K562 (cell line): ENCODE data around the gene ATXN2L. TPM values are rescaled to one million over a fixed set of nuclear protein-coding genes. Genes with fewer than 3 reads are reported as not detected.

Experiments
- AFF1 ChIP-seq, 2 experiments: fragments of 450-650 bp; IDR thresholded peaks; 2 replicates each; pipeline ENCODE4 v1.6.1; 2018; ENCODE audit warnings: mild to moderate bottlenecking in 2 of 2, low read depth in 1 of 2; ENCODE audit not compliant: partially characterized antibody in 2 of 2
- ETS2 ChIP-seq: IDR thresholded peaks from 2 replicates; pipeline ENCODE4 v1.6.1; 2016; ENCODE audit warnings: borderline replicate concordance, missing genetic modification characterization, mild to moderate bottlenecking, moderate library complexity, missing compliant biosample characterization; ENCODE audit not compliant: poor library complexity, severe bottlenecking
- GMEB1 ChIP-seq: fragments of 250-450 bp; sonication (Bioruptor Pico); IDR thresholded peaks from 2 replicates; pipeline ENCODE4 v1.4.0; 2020; ENCODE audit warnings: mild to moderate bottlenecking
- HDGF ChIP-seq: fragments of 450-650 bp; IDR thresholded peaks from 2 replicates; pipeline ENCODE4 v1.6.1; 2016
- KHSRP ChIP-seq: fragments of 450-650 bp; IDR thresholded peaks from 2 replicates; pipeline ENCODE4 v1.6.1; 2017
- NCOA1 ChIP-seq: fragments of 450-650 bp; IDR thresholded peaks from 2 replicates; pipeline ENCODE4 v1.6.1; 2016; ENCODE audit warnings: low read depth
- PTBP1 ChIP-seq: fragments of 200-400 bp; formaldehyde crosslinking; IDR thresholded peaks from 2 replicates; pipeline ENCODE4 v1.6.1; 2017; ENCODE audit warnings: low read depth, low read length
- TFAM ChIP-seq: fragments of 250-450 bp; sonication (Bioruptor Pico); conservative IDR thresholded peaks from 2 replicates; pipeline ENCODE4 v1.5.0; 2021; ENCODE audit warnings: mild to moderate bottlenecking, moderate library complexity
- ZBTB40 ChIP-seq, 2 experiments: fragments of 450-650 bp in 1 of 2; sonication (generic) in 1 of 2; formaldehyde crosslinking in 1 of 2; IDR thresholded peaks; 2 replicates each; pipeline versions ENCODE4 v1.7.1 to v1.9.0; 2016 to 2022; ENCODE audit warnings: inconsistent platforms in 1 of 2, mild to moderate bottlenecking in 1 of 2, missing genetic modification reagents in 1 of 2
- ZNF282 ChIP-seq: sonication (generic); formaldehyde crosslinking; IDR thresholded peaks from 2 replicates; pipeline ENCODE4 v1.8.1; 2023; ENCODE audit warnings: missing genetic modification reagents
- ZNF77 ChIP-seq: fragments of 250-450 bp; sonication (Bioruptor Pico); IDR thresholded peaks from 2 replicates; pipeline ENCODE4 v1.5.0; 2020
- polyA plus RNA-seq, 8 experiments: library from polyadenylated mRNA; depleted of rRNA in 4 of 8; stranded (reverse) in 5 of 8; unstranded in 3 of 8; fragments of >200 nt; fragmentation: Nextera tagmentation in 2 of 8; fragmentation: Illumina TruSeq in 1 of 8; extraction: Ambion mirVana in 2 of 8; extraction: Trizol in 1 of 8; gene quantifications; 2 replicates each; pipeline versions ENCODE4 v1.2.1 to v1.2.3, GENCODE V29; 2011 to 2014; ENCODE audit warnings: inconsistent platforms in 1 of 8, missing spikeins in 1 of 8
- total RNA-seq, 7 experiments: library from RNA; depleted of rRNA in 6 of 7; stranded (reverse); fragments of >200 nt in 6 of 7; fragmentation: Illumina TruSeq in 2 of 7; extraction: Trizol in 2 of 7; gene quantifications; 2 replicates each; pipeline versions ENCODE4 v1.2.1 to v1.2.3, GENCODE V29; 2011 to 2021; ENCODE audit warnings: low replicate concordance in 1 of 7

Gene ATXN2L
- total and polyA plus RNA-seq, 9 of the 15 experiments (the other 6 are each of a cell fraction or from before 2014, with no cell fraction given) = 3.8 to 280 (median 37.2) TPM

GRCh38 chr16:28822520-28823290 lies at the start of gene ATXN2L (continued):
- TF ChIP-seq ZBTB40 (IDR thresholded peaks at IDR 0.05) (peak; percentile 66; the same call in 1 of the 2 replicates), ZBTB40 (CRISPR knock-in tag; IDR thresholded peaks at IDR 0.05) (no peak), NCOA1 (no peak), ETS2 (tag) (no peak), KHSRP (no peak), AFF1 (IDR thresholded peaks at IDR 0.05; ENCODE audit: low read depth in 1 of 2, partially characterized antibody in 2 of 2) (no peak), PTBP1 (no peak), ZNF77 (no peak), ZNF282 (CRISPR knock-in tag) (0 out of 2 replicates have a peak, but pooled peaks have one; percentile 73), TFAM (no peak), HDGF (no peak), GMEB1 (CRISPR knock-in tag) (peak; percentile 100)
